NCI-H146 treated with DMSO at 0.1 percent for 48 hours (cell line): Measurements from ENCODE around the gene STK11IP.

Experiments
- DNase-seq: peaks from one replicate; lab custom pipeline; 2025; ENCODE audit not compliant: unreplicated experiment; lab: John Stamatoyannopoulos, UW

Gene STK11IP

GRCh38 chr2:219575566-219576504, 21.8 kb upstream of the STK11IP start:
- no peak for DNase-seq

GRCh38 chr2:219576505-219577388, 20.9 kb upstream of the STK11IP start:
- peak; percentile 37 for DNase-seq

- no peak for DNase-seq
Measured at GRCh38 chr2:219578811-219579613, 18.6 kb upstream of the STK11IP start.

- no peak for DNase-seq
Measured at GRCh38 chr2:219581346-219581745, 16.3 kb upstream of the STK11IP start.

- no peak for DNase-seq
Measured at GRCh38 chr2:219591091-219591490, 6.6 kb upstream of the STK11IP start.

- no peak for DNase-seq
Measured at GRCh38 chr2:219592736-219593135, 4.9 kb upstream of the STK11IP start.

- DNase-seq = no peak
Measured at GRCh38 chr2:219593154-219593553, 4.5 kb upstream of the STK11IP start.

- no peak for DNase-seq
Measured at GRCh38 chr2:219595256-219595655, 2.4 kb upstream of the STK11IP start.

GRCh38 chr2:219596954-219597551, 604 bp upstream of the STK11IP start:
- DNase-seq = peak; percentile 48

- no peak for DNase-seq
Measured at GRCh38 chr2:219598308-219599078, 836 bp downstream of the STK11IP start.

- no peak for DNase-seq
Measured at GRCh38 chr2:219603771-219604170, 6.1 kb downstream of the STK11IP start.

GRCh38 chr2:219605607-219605954, 7.9 kb downstream of the STK11IP start:
- no peak for DNase-seq

- no peak for DNase-seq
Measured at GRCh38 chr2:219607931-219608330, 10.3 kb downstream of the STK11IP start.

- DNase-seq = no peak
Measured at GRCh38 chr2:219608399-219608964, 10.8 kb downstream of the STK11IP start.

GRCh38 chr2:219609149-219609750, 11.6 kb downstream of the STK11IP start:
- no peak for DNase-seq

GRCh38 chr2:219611306-219611705, 13.6 kb downstream of the STK11IP start:
- DNase-seq = no peak

GRCh38 chr2:219611866-219612576, 14.4 kb downstream of the STK11IP start:
- no peak for DNase-seq

- DNase-seq = no peak
Measured at GRCh38 chr2:219612577-219613286, 15.1 kb downstream of the STK11IP start.
